Stimulated activated CD8-positive, alpha-beta memory T cell treated with anti-CD3 and anti-CD28 coated beads, Interleukin-7, amount 100 ng/mL, for 4 hours (primary cell): ENCODE data around the gene SLC25A17.
"Not testable (repeated sequence)": the region's sequence is repeated elsewhere in the genome, so short reads cannot be mapped to it uniquely, and the experiment has no call there.

Source experiments
- DNase-seq, 2 donors: peaks; one replicate each; pipeline ENCODE4 v3.0.0-alpha.2; 2020; ENCODE audit warnings: low read depth in 2 of 2

Gene SLC25A17

GRCh38 chr22:40818192-40818746, 877 bp downstream of the SLC25A17 start:
- no peak for DNase-seq

- DNase-seq, result no peak
Observed at GRCh38 chr22:40817737-40818136, 1.4 kb downstream of the SLC25A17 start.

- no peak for DNase-seq
Observed at GRCh38 chr22:40813912-40814315, 5.2 kb downstream of the SLC25A17 start.

- no peak for DNase-seq
Observed at GRCh38 chr22:40808018-40808841, 10.9 kb downstream of the SLC25A17 start.

GRCh38 chr22:40806711-40807110, 12.4 kb downstream of the SLC25A17 start:
- no peak for DNase-seq

- DNase-seq, result no peak
Observed at GRCh38 chr22:40805699-40806203, 13.4 kb downstream of the SLC25A17 start.

- no peak for DNase-seq
Observed at GRCh38 chr22:40805239-40805638, 13.9 kb downstream of the SLC25A17 start.

- no peak for DNase-seq
Observed at GRCh38 chr22:40803321-40803720, 15.8 kb downstream of the SLC25A17 start.

- no peak for DNase-seq
Observed at GRCh38 chr22:40799008-40799407, 20.1 kb downstream of the SLC25A17 start.

GRCh38 chr22:40797427-40797826, 21.7 kb downstream of the SLC25A17 start:
- DNase-seq, result no peak

GRCh38 chr22:40792451-40792850, 26.7 kb downstream of the SLC25A17 start:
- DNase-seq, result no peak

- DNase-seq, result no peak
Observed at GRCh38 chr22:40791241-40791640, 27.9 kb downstream of the SLC25A17 start.

- no peak for DNase-seq
Observed at GRCh38 chr22:40789131-40789530, 30.0 kb downstream of the SLC25A17 start.

GRCh38 chr22:40782521-40782920, 36.6 kb downstream of the SLC25A17 start:
- no peak for DNase-seq

GRCh38 chr22:40781749-40782148, 37.4 kb downstream of the SLC25A17 start:
- not testable (repeated sequence) for DNase-seq

GRCh38 chr22:40769761-40770160, 49.4 kb downstream of the SLC25A17 start:
- no peak for DNase-seq

- DNase-seq, result no peak
Observed at GRCh38 chr22:40768206-40768605, 50.9 kb downstream of the SLC25A17 start.

- no peak for DNase-seq
Observed at GRCh38 chr22:40766956-40767355, 52.2 kb downstream of the SLC25A17 start.

GRCh38 chr22:40764763-40765441, 54.2 kb downstream of the SLC25A17 start:
- DNase-seq, result no peak

- no peak for DNase-seq
Observed at GRCh38 chr22:40759294-40759840, 59.8 kb downstream of the SLC25A17 start.

- DNase-seq, result not testable (repeated sequence)
Observed at GRCh38 chr22:40758851-40759250, 60.3 kb downstream of the SLC25A17 start.

- no peak for DNase-seq
Observed at GRCh38 chr22:40758390-40758789, 60.8 kb downstream of the SLC25A17 start.
